Upper lobe of left lung (tissue), 6 donors: ENCODE results near the gene SPATA13. TPM values are rescaled to one million over a fixed set of nuclear protein-coding genes. Genes with fewer than 3 reads are reported as not detected.
"Not testable (repeated sequence)": the region's sequence is repeated elsewhere in the genome, so short reads cannot be mapped to it uniquely, and the experiment has no call there.

ENCODE experiments used
- ATAC-seq, 2 donors: fragments of 200-7000 bp; cut with Tn5 transposase; one replicate each; pipeline ENCODE4 v1.9.1; 2022; ENCODE audit warnings: mild to moderate bottlenecking in 2 of 2, moderate library complexity in 2 of 2; ENCODE audit not compliant: low FRiP score in 2 of 2
- DNase-seq, 2 donors: peaks; one replicate each; pipeline ENCODE4 v3.0.0-alpha.2; 2019 to 2020
- H3K27ac ChIP-seq, 4 donors: fragments of 200-600 bp; sonication (generic); one replicate each; pipeline ENCODE4 v1.5.1; 2016 to 2019
- H3K27me3 ChIP-seq, 4 donors: fragments of 200-600 bp; sonication (generic); one replicate each; pipeline ENCODE4 v1.5.1; 2017 to 2019
- H3K36me3 ChIP-seq, 4 donors: fragments of 200-600 bp; sonication (generic); one replicate each; pipeline ENCODE4 v1.5.1; 2016 to 2019
- H3K4me1 ChIP-seq, 4 donors: fragments of 200-600 bp; sonication (generic); one replicate each; pipeline ENCODE4 v1.5.1; 2018 to 2019
- H3K4me3 ChIP-seq, 4 donors: fragments of 200-600 bp; sonication (generic); one replicate each; pipeline ENCODE4 v1.5.1; 2017 to 2019; ENCODE audit warnings: mild to moderate bottlenecking in 2 of 4, moderate library complexity in 1 of 4
- H3K9me3 ChIP-seq, 4 donors: fragments of 200-600 bp; sonication (generic); one replicate each; pipeline ENCODE4 v1.5.1; 2018 to 2019
- CTCF ChIP-seq, 6 experiments: fragments of 450-650 bp in 4 of 6; fragments of 200-600 bp in 2 of 6; sonication (generic) in 2 of 6; IDR thresholded peaks; one replicate each; pipeline ENCODE4 v1.5.1; 2016 to 2019; ENCODE audit warnings: antibody characterized with exemption in 6 of 6
- EP300 ChIP-seq, 4 donors: sonication (generic); formaldehyde crosslinking; IDR thresholded peaks; one replicate each; pipeline ENCODE4 v1.5.1; 2017; ENCODE audit warnings: antibody characterized with exemption in 4 of 4, control low read depth in 2 of 4
- POLR2A ChIP-seq, 4 donors: fragments of 450-650 bp; IDR thresholded peaks; one replicate each; pipeline ENCODE4 v1.5.1; 2016 to 2017; ENCODE audit warnings: antibody characterized with exemption in 4 of 4, mild to moderate bottlenecking in 2 of 4
- POLR2AphosphoS5 ChIP-seq, 2 donors: sonication (generic); formaldehyde crosslinking; IDR thresholded peaks; one replicate each; pipeline ENCODE4 v1.5.1; 2017; ENCODE audit warnings: antibody characterized with exemption in 2 of 2
- WGBS, 2 donors: methylation state at CpG; one replicate each; pipeline ENCODE4 v1.1.5; 2017 to 2018; 5-methylcytosine and 5-hydroxymethylcytosine counted together
- total RNA-seq, 6 donors: library from RNA; depleted of rRNA in 4 of 6; stranded (reverse); fragments of >200 nt in 4 of 6; gene quantifications; one replicate each; pipeline versions ENCODE4 v1.1.0 to v1.2.1, GENCODE V29; 2016 to 2021
- donor health status: DM: no; HTN: no; CAD: no; lungs with moderate emphysema.
- donor health status: DM: no; HTN: yes; CAD: no; lungs with severe emphysema.

The SPATA13 gene
- total RNA-seq, 6 donors from 2014 or later, result 31.2 to 77.5 (median 49.2) TPM

- not testable (repeated sequence) for H3K27me3 ChIP-seq, ATAC-seq, H3K4me1 ChIP-seq, H3K27ac ChIP-seq, H3K36me3 ChIP-seq, DNase-seq, H3K9me3 ChIP-seq, H3K4me3 ChIP-seq
- 91 to 93% methylated on average over 8 of the region's 8 CpGs for WGBS, 2 donors
Measured at GRCh38 chr13:24321416-24321815, 160.9 kb downstream of the SPATA13 start.

GRCh38 chr13:24322470-24322869 is 161.9 kb downstream of the SPATA13 start:
- ATAC-seq, H3K36me3 ChIP-seq, H3K27ac ChIP-seq, H3K4me3 ChIP-seq, H3K4me1 ChIP-seq, DNase-seq, H3K9me3 ChIP-seq, H3K27me3 ChIP-seq: not testable (repeated sequence)
- 71 to 81% methylated on average over 2 of the region's 2 CpGs for WGBS, 2 donors

GRCh38 chr13:24323036-24323738 is 162.7 kb downstream of the SPATA13 start:
- peak in 1 of 2 donors; percentile 56 for DNase-seq
- no peak overlapping the region for H3K4me3 ChIP-seq
- H3K9me3 ChIP-seq, result no peaks in the 10 kb centered on the region
- no peak for TF ChIP-seq POLR2A (IDR thresholded peaks at IDR 0.05)
- no peak for TF ChIP-seq POLR2AphosphoS5 (IDR thresholded peaks at IDR 0.05)
- no peak for TF ChIP-seq EP300 (IDR thresholded peaks at IDR 0.05)
- TF ChIP-seq CTCF (IDR thresholded peaks at IDR 0.05), result no peak
- ATAC-seq, result peak in 1 of 2 donors; percentile 40
- no peaks in the 10 kb centered on the region for H3K36me3 ChIP-seq
- no peak overlapping the region for H3K27ac ChIP-seq
- WGBS, 2 donors, result 86 to 87% methylated on average over 15 to 28 of the region's 28 CpGs
- peaks cover 0 to 1% (median 0%) of the 10 kb centered on the region in 4 donors for H3K27me3 ChIP-seq
- H3K4me1 ChIP-seq, result no peaks in the 10 kb centered on the region

GRCh38 chr13:24323739-24324075 is 163.2 kb downstream of the SPATA13 start:
- Histone ChIP-seq H3K36me3 (no peaks in the 10 kb centered on the region), H3K27ac (no peak overlapping the region), H3K4me3 (no peak overlapping the region), H3K4me1 (no peaks in the 10 kb centered on the region), H3K27me3 (peaks cover 0 to 3% (median 0%) of the 10 kb centered on the region in 4 donors), H3K9me3 (no peaks in the 10 kb centered on the region)
- ATAC-seq (no peak), DNase-seq (no peak)
- TF ChIP-seq CTCF (IDR thresholded peaks at IDR 0.05) (no peak), POLR2AphosphoS5 (IDR thresholded peaks at IDR 0.05) (no peak), POLR2A (IDR thresholded peaks at IDR 0.05) (no peak)
- 76 to 79% methylated on average over 5 of the region's 5 CpGs for WGBS, 2 donors

GRCh38 chr13:24327598-24327997 is 167.1 kb downstream of the SPATA13 start:
- not testable (repeated sequence) for H3K9me3 ChIP-seq, H3K27ac ChIP-seq, H3K4me3 ChIP-seq, H3K27me3 ChIP-seq, H3K4me1 ChIP-seq, H3K36me3 ChIP-seq
- peak in 1 of 2 donors; percentile 68 for DNase-seq
- 77 to 81% methylated on average over 23 of the region's 23 CpGs for WGBS, 2 donors
- peak in 1 of 2 donors; percentile 10 for ATAC-seq

GRCh38 chr13:24328145-24328544 is 167.6 kb downstream of the SPATA13 start:
- ATAC-seq, result no peak
- H3K9me3 ChIP-seq, result no peaks in the 10 kb centered on the region
- no peaks in the 10 kb centered on the region for H3K4me1 ChIP-seq
- H3K36me3 ChIP-seq, result no peaks in the 10 kb centered on the region
- 7 to 32% methylated on average over 14 to 38 of the region's 38 CpGs for WGBS, 2 donors
- peak in 1 of 2 donors; percentile 77 for DNase-seq
- H3K27me3 ChIP-seq, result peaks cover 0 to 3% (median 0%) of the 10 kb centered on the region in 4 donors
- TF ChIP-seq POLR2AphosphoS5 (IDR thresholded peaks at IDR 0.05) (no peak), EP300 (IDR thresholded peaks at IDR 0.05) (no peak), CTCF (IDR thresholded peaks at IDR 0.05) (no peak), POLR2A (IDR thresholded peaks at IDR 0.05) (no peak)
- no peak overlapping the region for H3K27ac ChIP-seq
- H3K4me3 ChIP-seq, result no peak overlapping the region
